Urinary bladder (tissue), 4 donors: ENCODE data around the gene IQGAP2. TPM values are rescaled to one million over a fixed set of nuclear protein-coding genes. Genes with fewer than 3 reads are reported as not detected.

Experiments used
- DNase-seq: peaks from one replicate; pipeline ENCODE4 v3.0.0-alpha.2; 2015; ENCODE audit errors: extremely low spot score
- H3K27ac ChIP-seq: one replicate; pipeline ENCODE4 v1.5.1; 2013; ENCODE audit warnings: low read depth, mild to moderate bottlenecking, moderate library complexity
- H3K36me3 ChIP-seq: one replicate; pipeline ENCODE4 v1.6.1; 2013; ENCODE audit warnings: mild to moderate bottlenecking, moderate library complexity; ENCODE audit not compliant: insufficient read depth
- H3K4me1 ChIP-seq: one replicate; pipeline ENCODE4 v1.6.1; 2013; ENCODE audit warnings: mild to moderate bottlenecking, moderate library complexity; ENCODE audit not compliant: insufficient read depth
- H3K4me3 ChIP-seq: one replicate; pipeline ENCODE4 v1.5.1; 2013; ENCODE audit warnings: low read depth, low read length
- WGBS: extraction: QIAGEN DNeasy Blood & Tissue Kit; methylation state at CpG from one replicate; pipeline ENCODE4 v1.1.7; 2013; 5-methylcytosine and 5-hydroxymethylcytosine counted together
- polyA plus RNA-seq: library from polyadenylated mRNA; stranded (reverse); fragments of 200-250 nt; gene quantifications from one replicate; pipeline ENCODE4 v1.2.3, GENCODE V29; 2013
- total RNA-seq: library from RNA; depleted of rRNA; stranded (reverse); fragments of >200 nt; gene quantifications from one replicate; pipeline ENCODE4 v1.2.3, GENCODE V29; 2014
- donor health status: healthy with polysubstance abuse.
- donor health status: healthy.

Gene IQGAP2
- total and polyA plus RNA-seq, 2 donors: 4.5 to 29.6 TPM

GRCh38 chr5:76681287-76681686, 278.2 kb downstream of the IQGAP2 start:
- WGBS: 57% methylated on average over 4 of the region's 4 CpGs
- Histone ChIP-seq H3K4me3 (no peak overlapping the region), H3K36me3 (no peaks in the 10 kb centered on the region), H3K27ac (no peak overlapping the region), H3K4me1 (no peaks in the 10 kb centered on the region)
- no peak for DNase-seq

GRCh38 chr5:76682387-76682786, 279.3 kb downstream of the IQGAP2 start:
- Histone ChIP-seq H3K27ac (no peak overlapping the region), H3K4me3 (no peak overlapping the region), H3K36me3 (no peaks in the 10 kb centered on the region), H3K4me1 (no peaks in the 10 kb centered on the region)
- no peak for DNase-seq
- WGBS: 49% methylated on average over 2 of the region's 2 CpGs

DNA sequence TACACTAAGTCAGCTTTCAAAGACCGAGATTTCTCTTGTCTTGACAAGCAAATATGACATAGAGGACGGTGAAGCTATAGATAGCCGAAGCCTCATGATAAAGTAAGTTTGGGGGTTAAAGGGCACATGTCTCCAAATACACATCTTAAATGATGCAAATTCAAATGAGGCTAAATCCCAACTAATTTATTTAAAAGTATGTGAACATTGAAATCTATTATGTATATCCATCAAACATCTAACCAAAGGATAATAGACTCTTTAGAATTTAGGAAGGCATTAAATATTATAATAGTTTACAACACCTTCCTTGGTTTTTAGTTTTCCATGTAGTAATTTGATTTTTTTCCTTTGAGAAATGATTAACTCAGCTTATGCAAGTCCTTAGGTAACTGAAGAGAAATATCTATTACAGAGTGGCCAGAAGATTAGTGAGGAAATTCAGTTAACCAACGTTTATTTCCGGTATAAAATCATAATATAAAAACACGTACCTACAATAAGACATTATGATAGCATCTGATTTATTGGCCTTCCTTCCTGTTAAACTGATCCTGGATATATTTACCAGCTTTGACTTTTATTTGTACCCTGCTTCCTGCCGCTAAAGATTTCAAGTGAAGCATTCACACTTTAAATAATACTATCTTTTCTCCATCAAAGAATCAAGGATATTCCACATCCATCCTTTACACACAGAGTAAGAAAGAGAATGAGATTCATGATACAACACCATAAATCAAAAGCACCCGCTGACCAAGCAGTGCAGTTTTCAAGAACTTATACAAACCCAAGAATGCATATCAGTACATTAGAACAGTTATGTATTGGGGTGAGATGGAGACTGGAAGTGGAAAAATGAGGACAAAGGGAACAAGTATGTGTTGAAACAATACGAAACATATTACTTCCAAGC, 281.0 kb downstream of the IQGAP2 start:
- Histone ChIP-seq H3K27ac (no peak overlapping the region), H3K4me1 (no peaks in the 10 kb centered on the region), H3K4me3 (no peak overlapping the region), H3K36me3 (no peaks in the 10 kb centered on the region)
- no peak for DNase-seq
- 67% methylated on average over 9 of the region's 9 CpGs for WGBS

DNA sequence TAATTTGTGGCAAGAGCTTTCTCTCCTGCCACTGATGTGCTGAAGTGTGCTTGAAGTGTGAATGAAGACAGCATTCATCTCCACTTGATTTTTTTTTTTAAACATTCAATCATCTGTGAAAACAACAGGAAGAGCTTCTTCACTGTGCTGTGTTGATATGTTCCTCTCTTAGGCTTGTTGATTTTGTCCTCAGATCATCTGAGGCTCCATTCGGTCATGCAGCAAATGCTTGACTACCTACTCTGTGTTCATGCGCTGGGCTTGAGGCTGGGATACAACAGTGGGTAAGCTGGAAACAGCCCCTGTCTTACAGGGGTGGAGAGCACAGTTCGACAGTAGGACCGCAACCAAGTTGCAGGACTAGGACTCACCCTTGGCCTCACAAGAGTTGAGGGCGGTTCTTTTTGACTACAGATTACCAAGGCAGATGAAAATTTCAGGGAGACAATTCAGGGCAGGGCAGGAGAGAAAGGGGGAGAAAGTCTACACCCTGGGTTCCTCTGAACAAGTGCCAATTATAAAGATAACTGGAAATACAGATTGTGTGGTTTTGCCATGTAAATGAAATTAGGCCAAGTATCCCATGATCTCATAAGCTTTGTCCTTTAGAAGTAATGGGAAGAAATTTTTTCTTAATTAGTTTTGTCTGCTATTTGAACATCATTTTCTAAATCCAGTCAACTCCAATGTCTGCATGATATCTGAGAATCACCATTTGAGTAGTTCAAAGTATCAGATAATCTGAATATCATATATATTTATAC, 281.9 kb downstream of the IQGAP2 start:
- H3K4me1 ChIP-seq: no peaks in the 10 kb centered on the region
- no peak overlapping the region for H3K4me3 ChIP-seq
- H3K27ac ChIP-seq: no peak overlapping the region
- H3K36me3 ChIP-seq: no peaks in the 10 kb centered on the region
- no peak for DNase-seq
- 87% methylated on average over 5 of the region's 5 CpGs for whole genome bisulfite sequencing

GRCh38 chr5:76685704-76686103, 282.6 kb downstream of the IQGAP2 start:
- WGBS: 94% methylated on average over 3 of the region's 3 CpGs
- H3K27ac ChIP-seq: no peak overlapping the region
- no peak overlapping the region for H3K4me3 ChIP-seq
- H3K4me1 ChIP-seq: no peaks in the 10 kb centered on the region
- DNase-seq: no peak
- no peaks in the 10 kb centered on the region for H3K36me3 ChIP-seq

- WGBS: 87% methylated on average over 1 of the region's 1 CpG
- no peak overlapping the region for H3K4me3 ChIP-seq
- H3K36me3 ChIP-seq: no peaks in the 10 kb centered on the region
- H3K4me1 ChIP-seq: no peaks in the 10 kb centered on the region
- no peak overlapping the region for H3K27ac ChIP-seq
- no peak for DNase-seq
Observed at GRCh38 chr5:76688212-76688611, 285.1 kb downstream of the IQGAP2 start.

GRCh38 chr5:76688836-76689235, 285.8 kb downstream of the IQGAP2 start:
- no peak overlapping the region for H3K4me3 ChIP-seq
- WGBS: 62% methylated on average over 3 of the region's 3 CpGs
- no peaks in the 10 kb centered on the region for H3K4me1 ChIP-seq
- H3K27ac ChIP-seq: no peak overlapping the region
- H3K36me3 ChIP-seq: no peaks in the 10 kb centered on the region
- no peak for DNase-seq

GRCh38 chr5:76689321-76690036, 286.4 kb downstream of the IQGAP2 start:
- Histone ChIP-seq H3K27ac (no peak overlapping the region), H3K4me3 (no peak overlapping the region), H3K4me1 (no peaks in the 10 kb centered on the region), H3K36me3 (no peaks in the 10 kb centered on the region)
- 95% methylated on average over 3 of the region's 3 CpGs for WGBS
- no peak for DNase-seq

DNA sequence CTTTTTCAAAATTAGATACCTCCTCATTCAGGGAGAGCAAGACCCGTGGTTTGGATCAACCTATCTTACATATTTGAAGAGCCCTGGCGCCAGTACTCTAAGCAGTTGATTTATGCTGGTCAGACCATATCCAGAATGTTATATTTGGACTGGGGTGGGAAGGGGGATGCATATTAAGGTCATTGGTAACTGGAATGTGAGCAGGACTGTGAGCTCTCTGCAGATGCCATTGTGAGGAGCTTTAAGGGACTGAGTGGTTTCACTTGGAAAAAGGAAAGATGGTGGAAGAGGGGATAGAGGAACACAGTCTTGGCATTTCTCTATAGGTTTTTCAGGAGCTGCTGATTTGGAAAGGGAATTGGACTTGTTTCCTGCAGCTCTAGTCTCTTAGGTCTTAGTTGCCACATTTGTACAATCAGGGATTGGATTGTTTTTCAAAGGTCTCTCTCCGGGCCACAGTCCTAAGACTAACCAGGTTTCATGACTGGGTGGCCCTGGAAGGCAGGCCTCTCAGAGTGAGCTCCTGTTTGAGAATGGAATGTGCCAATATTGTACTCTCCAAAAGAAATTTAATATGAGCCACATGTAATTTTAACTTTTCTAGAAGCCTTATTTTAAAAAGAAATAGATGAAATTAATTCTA, 287.1 kb downstream of the IQGAP2 start:
- H3K27ac ChIP-seq: no peak overlapping the region
- DNase-seq: no peak
- no peaks in the 10 kb centered on the region for H3K36me3 ChIP-seq
- H3K4me1 ChIP-seq: no peaks in the 10 kb centered on the region
- WGBS: 95% methylated on average over 3 of the region's 3 CpGs
- no peak overlapping the region for H3K4me3 ChIP-seq

- 55% methylated on average over 7 of the region's 7 CpGs for WGBS
- no peaks in the 10 kb centered on the region for H3K36me3 ChIP-seq
- H3K4me3 ChIP-seq: no peak overlapping the region
- H3K4me1 ChIP-seq: no peaks in the 10 kb centered on the region
- peak; percentile 11 for DNase-seq
- H3K27ac ChIP-seq: no peak overlapping the region
Observed at GRCh38 chr5:76690704-76691466, 287.8 kb downstream of the IQGAP2 start.

- 50% methylated on average over 5 of the region's 5 CpGs for WGBS
Observed at GRCh38 chr5:76691467-76692273, 288.6 kb downstream of the IQGAP2 start.

DNA sequence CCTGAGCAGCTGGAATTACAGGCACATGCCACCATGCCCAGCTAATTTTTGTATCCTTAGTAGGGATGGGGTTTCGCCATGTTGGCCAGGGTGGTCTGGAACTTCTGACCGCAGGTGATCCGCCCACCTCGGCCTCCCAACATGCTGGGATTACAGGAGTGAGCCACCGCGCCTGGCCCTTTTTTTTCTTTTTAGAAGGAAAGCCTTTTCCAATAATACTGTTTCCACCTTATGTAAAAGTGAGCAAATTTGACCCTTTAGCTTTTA, 289.1 kb downstream of the IQGAP2 start:
- Histone ChIP-seq H3K36me3 (no peaks in the 10 kb centered on the region), H3K4me1 (no peaks in the 10 kb centered on the region), H3K27ac (no peak overlapping the region), H3K4me3 (no peak overlapping the region)
- 98% methylated on average over 6 of the region's 6 CpGs for WGBS
- DNase-seq: no peak

More at GRCh38 chr5:76691467-76692273, 288.6 kb downstream of the IQGAP2 start:
- DNase-seq: peak; percentile 7
- no peaks in the 10 kb centered on the region for H3K36me3 ChIP-seq
- H3K27ac ChIP-seq: no peak overlapping the region
- H3K4me3 ChIP-seq: no peak overlapping the region
- no peaks in the 10 kb centered on the region for H3K4me1 ChIP-seq
